Neural progenitor cell (in vitro differentiated cells): ENCODE measurements around the gene TGFBR3.

ENCODE experiments used
- CTCF ChIP-seq: fragments of 200-600 bp; sonication (generic); IDR thresholded peaks from 2 replicates; pipeline ENCODE4 v1.5.1; 2017; ENCODE audit warnings: antibody characterized with exemption, mild to moderate bottlenecking
- EZH2 ChIP-seq: fragments of 200-600 bp; sonication (generic); IDR thresholded peaks from 2 replicates; pipeline ENCODE4 v1.6.1; 2017; ENCODE audit warnings: antibody characterized with exemption, mild to moderate bottlenecking, moderate library complexity

GRCh38 chr1:91712393-91712792 is 173.6 kb downstream of the TGFBR3 start:
- TF ChIP-seq CTCF (no peak), EZH2 (no peak)
